A172 (cell line): ENCODE results near the gene RAPGEF4. TPM values are rescaled to one million over a fixed set of nuclear protein-coding genes. Genes with fewer than 3 reads are reported as not detected.
"Not testable (repeated sequence)": the region's sequence is repeated elsewhere in the genome, so short reads cannot be mapped to it uniquely, and the experiment has no call there.

ENCODE experiments used
- DNase-seq: peaks from one replicate; pipeline ENCODE4 v3.0.0-alpha.2; 2015; ENCODE audit warnings: low spot score
- total RNA-seq: library from RNA; depleted of rRNA; stranded (reverse); fragments of >200 nt; shearing (Covaris generic); gene quantifications from 2 replicates; pipeline ENCODE4 v1.2.3, GENCODE V29; 2014

RAPGEF4 gene
- total RNA-seq, 1 experiment from 2014 or later, result not detected

- DNase-seq, result no peak
Observed at GRCh38 chr2:173062801-173063200, 327.2 kb downstream of the RAPGEF4 start.

GRCh38 chr2:173064151-173064805, 328.6 kb downstream of the RAPGEF4 start:
- DNase-seq, result no peak

GRCh38 chr2:173066887-173067676, 331.4 kb downstream of the RAPGEF4 start:
- no peak for DNase-seq

- DNase-seq, result no peak
Observed at GRCh38 chr2:173075056-173075780, 339.6 kb downstream of the RAPGEF4 start.

GRCh38 chr2:173075781-173076580, 340.3 kb downstream of the RAPGEF4 start, which contains the start of gene MAP3K20:
Gene MAP3K20 (plus strand): TSS chr2:173075846. CDS start chr2:173091032, 15,186 bp downstream.
- peak; percentile 42 for DNase-seq

- peak; percentile 49 for DNase-seq
Observed at GRCh38 chr2:173076581-173077345, 341.1 kb downstream of the RAPGEF4 start.

- DNase-seq, result no peak
Observed at GRCh38 chr2:173077506-173078177, 342.0 kb downstream of the RAPGEF4 start.

GRCh38 chr2:173079141-173079540, 343.5 kb downstream of the RAPGEF4 start:
- DNase-seq, result no peak

GRCh38 chr2:173079973-173080860, 344.6 kb downstream of the RAPGEF4 start:
- peak; percentile 66 for DNase-seq

- no peak for DNase-seq
Observed at GRCh38 chr2:173086518-173087213, 351.0 kb downstream of the RAPGEF4 start.

- DNase-seq, result no peak
Observed at GRCh38 chr2:173087214-173087581, 351.6 kb downstream of the RAPGEF4 start.

GRCh38 chr2:173087793-173088496, 352.3 kb downstream of the RAPGEF4 start:
- DNase-seq, result no peak

- DNase-seq, result peak; percentile 14
Observed at GRCh38 chr2:173090276-173090877, 354.7 kb downstream of the RAPGEF4 start.

GRCh38 chr2:173090973-173091660, 355.5 kb downstream of the RAPGEF4 start:
- no peak for DNase-seq

GRCh38 chr2:173091910-173092309, 356.3 kb downstream of the RAPGEF4 start:
- DNase-seq, result no peak

GRCh38 chr2:173092844-173093402, 357.3 kb downstream of the RAPGEF4 start:
- DNase-seq, result no peak

GRCh38 chr2:173093617-173094016, 358.0 kb downstream of the RAPGEF4 start:
- DNase-seq, result not testable (repeated sequence)
